HL-60 (cell line): ENCODE results near the gene SWAP70.

Experiments
- CTCF ChIP-seq: IDR thresholded peaks from one replicate; pipeline ENCODE4 v1.5.1; 2011; ENCODE audit warnings: low read length, control low read depth, inconsistent platforms; ENCODE audit not compliant: insufficient read depth
- GABPA ChIP-seq: IDR thresholded peaks from 2 replicates; pipeline ENCODE4 v1.6.1; 2012; ENCODE audit warnings: low read depth
- POLR2AphosphoS5 ChIP-seq: IDR thresholded peaks from 2 replicates; pipeline ENCODE4 v1.6.1; 2012; ENCODE audit warnings: low read depth
- REST ChIP-seq: IDR thresholded peaks from 2 replicates; pipeline ENCODE4 v1.6.1; 2012; ENCODE audit warnings: low read depth; ENCODE audit not compliant: insufficient replicate concordance
- SPI1 ChIP-seq: IDR thresholded peaks from 2 replicates; pipeline ENCODE4 v1.6.1; 2012; ENCODE audit warnings: low read depth, mild to moderate bottlenecking, borderline replicate concordance

- TF ChIP-seq CTCF (no peak), SPI1 (no peak), POLR2AphosphoS5 (no peak), REST (no peak), GABPA (no peak)
These were observed 17.6 kb upstream of the SWAP70 start for GRCh38 chr11:9646324-9646723.
